Neural progenitor cell (in vitro differentiated cells): Measurements from ENCODE around the gene WDR48. TPM values are rescaled to one million over a fixed set of nuclear protein-coding genes. Genes with fewer than 3 reads are reported as not detected.
A peak's percentile ranks its signal among the peaks of the same experiment; 100 is the strongest.

ENCODE experiments used
- DNase-seq: peaks from one replicate; pipeline ENCODE4 v3.0.0-alpha.2; 2016; ENCODE audit warnings: low spot score
- H2AFZ ChIP-seq: fragments of 200-600 bp; sonication (generic); replicated peaks from 2 replicates; pipeline ENCODE4 v1.6.1; 2016; ENCODE audit warnings: antibody characterized with exemption
- H3F3A ChIP-seq: fragments of 200-600 bp; sonication (generic); 2 replicates; pipeline ENCODE4 v1.6.1; 2016; ENCODE audit warnings: antibody characterized with exemption, low read depth
- H3K27ac ChIP-seq: fragments of 200-600 bp; sonication (generic); 2 replicates; pipeline ENCODE4 v1.5.1; 2016; ENCODE audit warnings: mild to moderate bottlenecking
- H3K27me3 ChIP-seq: fragments of 200-600 bp; sonication (generic); 2 replicates; pipeline ENCODE4 v1.6.1; 2016; ENCODE audit warnings: mild to moderate bottlenecking, moderate library complexity
- H3K36me3 ChIP-seq: fragments of 200-600 bp; sonication (generic); 2 replicates; pipeline ENCODE4 v1.5.1; 2016
- H3K4me1 ChIP-seq: fragments of 200-600 bp; sonication (generic); 2 replicates; pipeline ENCODE4 v1.6.1; 2016; ENCODE audit warnings: mixed run types
- H3K4me2 ChIP-seq: fragments of 200-600 bp; sonication (generic); 2 replicates; pipeline ENCODE4 v1.6.1; 2016
- H3K4me3 ChIP-seq: fragments of 200-600 bp; sonication (generic); 2 replicates; pipeline ENCODE4 v1.5.1; 2016
- H3K79me2 ChIP-seq: fragments of 200-600 bp; sonication (generic); 2 replicates; pipeline ENCODE4 v1.6.1; 2016; ENCODE audit warnings: low read depth
- H3K9ac ChIP-seq: fragments of 200-600 bp; sonication (generic); 2 replicates; pipeline ENCODE4 v1.6.1; 2016
- H3K9me3 ChIP-seq: fragments of 200-600 bp; sonication (generic); 2 replicates; pipeline ENCODE4 v1.5.1; 2016; ENCODE audit warnings: low read depth
- H4K20me1 ChIP-seq: fragments of 200-600 bp; sonication (generic); 2 replicates; pipeline ENCODE4 v1.6.1; 2016; ENCODE audit warnings: low read depth
- H3K27ac Mint-ChIP-seq: 3 replicates; pipeline ENCODE4 v1.8.0; 2021; ENCODE audit warnings: mixed read lengths
- H3K27me3 Mint-ChIP-seq: 2 replicates; pipeline ENCODE4 v1.8.0; 2022; ENCODE audit warnings: low read depth, mild to moderate bottlenecking, inconsistent platforms, moderate library complexity, mixed read lengths; ENCODE audit not compliant: insufficient read depth
- H3K36me3 Mint-ChIP-seq: 3 replicates; pipeline ENCODE4 v1.8.0; 2021; ENCODE audit warnings: mixed read lengths
- H3K4me1 Mint-ChIP-seq: 3 replicates; pipeline ENCODE4 v1.8.0; 2021; ENCODE audit warnings: mixed read lengths
- H3K4me3 Mint-ChIP-seq: 3 replicates; pipeline ENCODE4 v1.8.0; 2021; ENCODE audit warnings: mild to moderate bottlenecking, moderate library complexity, mixed read lengths
- H3K9me3 Mint-ChIP-seq: 3 replicates; pipeline ENCODE4 v1.8.0; 2020; ENCODE audit warnings: mixed read lengths
- CTCF ChIP-seq: fragments of 200-600 bp; sonication (generic); IDR thresholded peaks from 2 replicates; pipeline ENCODE4 v1.5.1; 2017; ENCODE audit warnings: antibody characterized with exemption, mild to moderate bottlenecking
- EZH2 ChIP-seq: fragments of 200-600 bp; sonication (generic); IDR thresholded peaks from 2 replicates; pipeline ENCODE4 v1.6.1; 2017; ENCODE audit warnings: antibody characterized with exemption, mild to moderate bottlenecking, moderate library complexity
- EZH2phosphoT487 ChIP-seq: fragments of 200-600 bp; sonication (generic); IDR thresholded peaks from 2 replicates; pipeline ENCODE4 v1.6.1; 2017; ENCODE audit warnings: antibody characterized with exemption
- total RNA-seq: library from RNA; depleted of rRNA; stranded (reverse); fragments of >200 nt; gene quantifications from 2 replicates; pipeline ENCODE4 v1.2.3, GENCODE V29; 2015; ENCODE audit warnings: low replicate concordance

The WDR48 gene
- total RNA-seq, 1 donor from 2014 or later = 127 TPM

GRCh38 chr3:39100500-39100886 lies 48.7 kb downstream of the WDR48 start:
- Mint-ChIP-seq H3K9me3 (no peaks in the 10 kb centered on the region), H3K4me3 (no peak overlapping the region)
- peaks cover 3% of the 10 kb centered on the region for H4K20me1 ChIP-seq

GRCh38 chr3:39101022-39101689 lies 49.3 kb downstream of the WDR48 start:
- peak; percentile 68 for DNase-seq
- no peak overlapping the region for H3K4me3 Mint-ChIP-seq
- no peak overlapping the region for H3K4me2 ChIP-seq

More at GRCh38 chr3:39100500-39100886, 48.7 kb downstream of the WDR48 start:
- H3K4me1 Mint-ChIP-seq = peaks cover 13% of the 10 kb centered on the region
- Histone ChIP-seq H3K4me3 (no peak overlapping the region), H3K4me2 (no peak overlapping the region), H3F3A (no peaks in the 10 kb centered on the region), H3K27ac (no peak overlapping the region), H3K4me1 (no peaks in the 10 kb centered on the region), H3K36me3 (no peaks in the 10 kb centered on the region), H3K9ac (no peak overlapping the region), H3K9me3 (no peaks in the 10 kb centered on the region), H3K27me3 (no peaks in the 10 kb centered on the region), H3K79me2 (peaks cover under 1% of the 10 kb centered on the region), H2AFZ (no peak overlapping the region)
- no peaks in the 10 kb centered on the region for H3K27me3 Mint-ChIP-seq
- peaks cover 15% of the 10 kb centered on the region for H3K36me3 Mint-ChIP-seq
- H3K27ac Mint-ChIP-seq = no peak overlapping the region
- DNase-seq = no peak
- TF ChIP-seq CTCF (no peak), EZH2phosphoT487 (no peak), EZH2 (no peak)

GRCh38 chr3:39102504-39103323 lies 50.9 kb downstream of the WDR48 start:
- no peak overlapping the region for H3K4me3 Mint-ChIP-seq
- H3K36me3 Mint-ChIP-seq = peaks cover 3% of the 10 kb centered on the region
- H3K9me3 ChIP-seq = no peaks in the 10 kb centered on the region
- no peaks in the 10 kb centered on the region for H3K27me3 Mint-ChIP-seq
- H3K4me1 Mint-ChIP-seq = peaks cover 19% of the 10 kb centered on the region
- no peak overlapping the region for H3K27ac ChIP-seq
- no peak overlapping the region for H3K9ac ChIP-seq
- no peak for DNase-seq
- peaks cover 4% of the 10 kb centered on the region for H3K4me1 ChIP-seq
- H3K36me3 ChIP-seq = no peaks in the 10 kb centered on the region
- no peak overlapping the region for H3K4me3 ChIP-seq
- no peaks in the 10 kb centered on the region for H3K9me3 Mint-ChIP-seq
- H2AFZ ChIP-seq = no peak overlapping the region
- no peaks in the 10 kb centered on the region for H3K27me3 ChIP-seq
- H3F3A ChIP-seq = no peaks in the 10 kb centered on the region
- TF ChIP-seq EZH2 = no peak
- no peak for TF ChIP-seq EZH2phosphoT487
- TF ChIP-seq CTCF = no peak
- no peak overlapping the region for H3K27ac Mint-ChIP-seq
- peaks cover 12% of the 10 kb centered on the region for H4K20me1 ChIP-seq
- peaks cover 9% of the 10 kb centered on the region for H3K79me2 ChIP-seq
- no peak overlapping the region for H3K4me2 ChIP-seq

More at GRCh38 chr3:39101022-39101689, 49.3 kb downstream of the WDR48 start:
- TF ChIP-seq EZH2phosphoT487 (no peak), EZH2 (no peak), CTCF (peak; percentile 69)
- Histone ChIP-seq H3K4me3 (no peak overlapping the region), H3K9ac (no peak overlapping the region), H3K27ac (no peak overlapping the region), H4K20me1 (peaks cover 8% of the 10 kb centered on the region), H3F3A (no peaks in the 10 kb centered on the region), H3K4me1 (peaks cover 2% of the 10 kb centered on the region), H3K79me2 (peaks cover 7% of the 10 kb centered on the region), H2AFZ (no peak overlapping the region), H3K9me3 (no peaks in the 10 kb centered on the region), H3K36me3 (no peaks in the 10 kb centered on the region), H3K27me3 (no peaks in the 10 kb centered on the region)
- Mint-ChIP-seq H3K9me3 (no peaks in the 10 kb centered on the region), H3K4me1 (peaks cover 18% of the 10 kb centered on the region), H3K27ac (no peak overlapping the region), H3K36me3 (peaks cover 12% of the 10 kb centered on the region), H3K27me3 (no peaks in the 10 kb centered on the region)
